ENCODE data around the gene DOCK6.

DOCK6 gene

GRCh38 chr19:11261971-11262839, at the start of gene DOCK6:
DOCK6 (minus strand) TSS chr19:11262524; CDS start chr19:11262440, 84 bp downstream.
- Histone ChIP-seq H3K9me3 (ENCODE audit: low read length) (no peaks in the 10 kb centered on the region), H3K36me3 (ENCODE audit: insufficient read depth, low read length) (no peaks in the 10 kb centered on the region), H2AFZ (ENCODE audit: low read depth, low read length) (peak within 1 kb of the TSS; percentile 83), H3K27me3 (ENCODE audit: insufficient read depth, low read length) (no peaks in the 10 kb centered on the region), H3K4me1 (ENCODE audit: insufficient read depth, low read length) (peaks cover 6% of the 10 kb centered on the region), H3K4me3 (ENCODE audit: low read length) (peak within 1 kb of the TSS; percentile 66)

GRCh38 chr19:11306337-11306736, 44.0 kb upstream of the DOCK6 start:
- H3K4me1 ChIP-seq (ENCODE audit: insufficient read depth, low read length), result peaks cover 3% of the 10 kb centered on the region
- no peaks in the 10 kb centered on the region for H3K36me3 ChIP-seq (ENCODE audit: insufficient read depth, low read length)
- peaks cover 2% of the 10 kb centered on the region for H3K9me3 ChIP-seq (ENCODE audit: low read length)
- H2AFZ ChIP-seq (ENCODE audit: low read depth, low read length), result no peak overlapping the region
- no peaks in the 10 kb centered on the region for H3K27me3 ChIP-seq (ENCODE audit: insufficient read depth, low read length)
- H3K4me3 ChIP-seq (ENCODE audit: low read length), result no peak overlapping the region

GRCh38 chr19:11304936-11305335, 42.6 kb upstream of the DOCK6 start:
- H2AFZ ChIP-seq (ENCODE audit: low read depth, low read length), result no peak overlapping the region
- peaks cover 3% of the 10 kb centered on the region for H3K9me3 ChIP-seq (ENCODE audit: low read length)
- H3K4me1 ChIP-seq (ENCODE audit: insufficient read depth, low read length), result peaks cover 3% of the 10 kb centered on the region
- no peaks in the 10 kb centered on the region for H3K36me3 ChIP-seq (ENCODE audit: insufficient read depth, low read length)
- no peak overlapping the region for H3K4me3 ChIP-seq (ENCODE audit: low read length)
- no peaks in the 10 kb centered on the region for H3K27me3 ChIP-seq (ENCODE audit: insufficient read depth, low read length)

- H3K27me3 ChIP-seq (ENCODE audit: insufficient read depth, low read length), result no peaks in the 10 kb centered on the region
- H2AFZ ChIP-seq (ENCODE audit: low read depth, low read length), result no peak overlapping the region
- peaks cover 3% of the 10 kb centered on the region for H3K9me3 ChIP-seq (ENCODE audit: low read length)
- H3K4me1 ChIP-seq (ENCODE audit: insufficient read depth, low read length), result no peaks in the 10 kb centered on the region
- no peak overlapping the region for H3K4me3 ChIP-seq (ENCODE audit: low read length)
- no peaks in the 10 kb centered on the region for H3K36me3 ChIP-seq (ENCODE audit: insufficient read depth, low read length)
These were observed 38.4 kb upstream of the DOCK6 start for GRCh38 chr19:11300811-11301120.

- Histone ChIP-seq H3K4me1 (ENCODE audit: insufficient read depth, low read length) (no peaks in the 10 kb centered on the region), H3K27me3 (ENCODE audit: insufficient read depth, low read length) (no peaks in the 10 kb centered on the region), H3K9me3 (ENCODE audit: low read length) (peaks cover 3% of the 10 kb centered on the region), H3K36me3 (ENCODE audit: insufficient read depth, low read length) (no peaks in the 10 kb centered on the region), H3K4me3 (ENCODE audit: low read length) (no peak overlapping the region), H2AFZ (ENCODE audit: low read depth, low read length) (no peak overlapping the region)
These were observed 37.9 kb upstream of the DOCK6 start for GRCh38 chr19:11299946-11300810.

GRCh38 chr19:11296264-11296663, 33.9 kb upstream of the DOCK6 start:
- Histone ChIP-seq H2AFZ (ENCODE audit: low read depth, low read length) (no peak overlapping the region), H3K9me3 (ENCODE audit: low read length) (peaks cover 3% of the 10 kb centered on the region), H3K36me3 (ENCODE audit: insufficient read depth, low read length) (no peaks in the 10 kb centered on the region), H3K4me3 (ENCODE audit: low read length) (no peak overlapping the region), H3K4me1 (ENCODE audit: insufficient read depth, low read length) (peaks cover 4% of the 10 kb centered on the region), H3K27me3 (ENCODE audit: insufficient read depth, low read length) (no peaks in the 10 kb centered on the region)

- Histone ChIP-seq H3K4me1 (ENCODE audit: insufficient read depth, low read length) (peaks cover 4% of the 10 kb centered on the region), H3K9me3 (ENCODE audit: low read length) (peaks cover under 1% of the 10 kb centered on the region), H2AFZ (ENCODE audit: low read depth, low read length) (no peak within 1 kb of the TSS), H3K4me3 (ENCODE audit: low read length) (no peak within 1 kb of the TSS), H3K36me3 (ENCODE audit: insufficient read depth, low read length) (no peaks in the 10 kb centered on the region), H3K27me3 (ENCODE audit: insufficient read depth, low read length) (no peaks in the 10 kb centered on the region)
These were observed 33.4 kb upstream of the DOCK6 start, which contains the start of gene TSPAN16 for GRCh38 chr19:11295665-11296245. TSPAN16 (plus strand) TSS chr19:11296160; CDS start chr19:11296298, 138 bp downstream.

- H3K36me3 ChIP-seq (ENCODE audit: insufficient read depth, low read length), result no peaks in the 10 kb centered on the region
- H3K4me3 ChIP-seq (ENCODE audit: low read length), result no peak overlapping the region
- peaks cover 4% of the 10 kb centered on the region for H3K4me1 ChIP-seq (ENCODE audit: insufficient read depth, low read length)
- no peaks in the 10 kb centered on the region for H3K9me3 ChIP-seq (ENCODE audit: low read length)
- H3K27me3 ChIP-seq (ENCODE audit: insufficient read depth, low read length), result no peaks in the 10 kb centered on the region
- H2AFZ ChIP-seq (ENCODE audit: low read depth, low read length), result no peak overlapping the region
These were observed 32.9 kb upstream of the DOCK6 start for GRCh38 chr19:11295180-11295579.

- Histone ChIP-seq H3K9me3 (ENCODE audit: low read length) (no peaks in the 10 kb centered on the region), H2AFZ (ENCODE audit: low read depth, low read length) (peak overlapping the region; percentile 11), H3K27me3 (ENCODE audit: insufficient read depth, low read length) (no peaks in the 10 kb centered on the region), H3K4me3 (ENCODE audit: low read length) (peak overlapping the region; percentile 32), H3K4me1 (ENCODE audit: insufficient read depth, low read length) (peaks cover 4% of the 10 kb centered on the region), H3K36me3 (ENCODE audit: insufficient read depth, low read length) (no peaks in the 10 kb centered on the region)
These were observed 31.4 kb upstream of the DOCK6 start for GRCh38 chr19:11293433-11294389.

GRCh38 chr19:11291991-11292390, 29.7 kb upstream of the DOCK6 start:
- H3K36me3 ChIP-seq (ENCODE audit: insufficient read depth, low read length), result no peaks in the 10 kb centered on the region
- no peaks in the 10 kb centered on the region for H3K9me3 ChIP-seq (ENCODE audit: low read length)
- H3K4me3 ChIP-seq (ENCODE audit: low read length), result no peak overlapping the region
- H2AFZ ChIP-seq (ENCODE audit: low read depth, low read length), result no peak overlapping the region
- peaks cover 4% of the 10 kb centered on the region for H3K4me1 ChIP-seq (ENCODE audit: insufficient read depth, low read length)
- no peaks in the 10 kb centered on the region for H3K27me3 ChIP-seq (ENCODE audit: insufficient read depth, low read length)

- H2AFZ ChIP-seq (ENCODE audit: low read depth, low read length), result no peak overlapping the region
- H3K27me3 ChIP-seq (ENCODE audit: insufficient read depth, low read length), result no peaks in the 10 kb centered on the region
- H3K4me1 ChIP-seq (ENCODE audit: insufficient read depth, low read length), result peaks cover 4% of the 10 kb centered on the region
- H3K4me3 ChIP-seq (ENCODE audit: low read length), result no peak overlapping the region
- no peaks in the 10 kb centered on the region for H3K36me3 ChIP-seq (ENCODE audit: insufficient read depth, low read length)
- no peaks in the 10 kb centered on the region for H3K9me3 ChIP-seq (ENCODE audit: low read length)
These were observed 29.1 kb upstream of the DOCK6 start for GRCh38 chr19:11291415-11291814.

GRCh38 chr19:11290256-11290655, 27.9 kb upstream of the DOCK6 start:
- H3K36me3 ChIP-seq (ENCODE audit: insufficient read depth, low read length), result no peaks in the 10 kb centered on the region

More at GRCh38 chr19:11290256-11290655, 27.9 kb upstream of the DOCK6 start:
- Histone ChIP-seq H2AFZ (ENCODE audit: low read depth, low read length) (no peak overlapping the region), H3K4me1 (ENCODE audit: insufficient read depth, low read length) (peaks cover 4% of the 10 kb centered on the region), H3K27me3 (ENCODE audit: insufficient read depth, low read length) (no peaks in the 10 kb centered on the region), H3K4me3 (ENCODE audit: low read length) (no peak overlapping the region), H3K9me3 (ENCODE audit: low read length) (no peaks in the 10 kb centered on the region)

All from neuron (in vitro differentiated cells).